GM12878 (cell line): ENCODE data around the gene OPRM1. TPM values are rescaled to one million over a fixed set of nuclear protein-coding genes. Genes with fewer than 3 reads are reported as not detected.

Experiments
- ATAC-seq: fragments of 200-7000 bp; cut with Tn5 transposase; 3 replicates; pipeline ENCODE4 v1.9.1; 2020; ENCODE audit warnings: mild to moderate bottlenecking, moderate library complexity
- BruUV-seq: library from RNA; stranded (reverse); fragments of 400-500 nt; replicated peaks from 2 replicates; lab custom pipeline; 2021; lab: Mats Ljungman, UMichigan
- CTCF ChIA-PET: fragments of 300-600 bp; sonication (Branson Sonifier 250); formaldehyde crosslinking; extraction: SDS; loops from one replicate; lab custom pipeline; 2021; ENCODE audit warnings: inconsistent platforms; lab: Yijun Ruan, JAX
- POLR2A ChIA-PET: fragments of 350-600 bp; formaldehyde crosslinking; extraction: SDS; loops from one replicate; lab custom pipeline; 2021; ENCODE audit warnings: inconsistent platforms; lab: Charles Lee
- RAD21 ChIA-PET: fragments of 300-600 bp; sonication (Branson Sonifier 250); formaldehyde crosslinking; loops from one replicate; lab custom pipeline; 2023; ENCODE audit warnings: antibody characterized with exemption; ENCODE audit not compliant: unreplicated experiment; lab: Charles Lee
- SMC1A ChIA-PET: fragments of 300-600 bp; sonication (Branson Sonifier 250); formaldehyde crosslinking; loops from one replicate; lab custom pipeline; 2023; ENCODE audit not compliant: unreplicated experiment, uncharacterized antibody; lab: Charles Lee
- DNase-seq: peaks from one replicate; pipeline ENCODE4 v3.0.0-alpha.2; 2011; ENCODE audit warnings: low read depth, low spot score
- FAIRE-seq: peaks from 3 replicates; lab custom pipeline; 2011; peaks lifted over from hg19 to GRCh38; lab: Jason Lieb, UNC
- H2AFZ ChIP-seq: 2 replicates; pipeline ENCODE4 v1.6.0; 2011; ENCODE audit warnings: low read depth, low read length, control low read depth; ENCODE audit not compliant: control insufficient read depth
- H3K27ac ChIP-seq: 2 replicates; pipeline ENCODE4 v1.5.1; 2011; ENCODE audit warnings: control low read depth; ENCODE audit not compliant: control insufficient read depth, insufficient read depth
- H3K27me3 ChIP-seq, 2 experiments: replicated peaks in 1 of 2; 2 replicates each; pipeline versions ENCODE4 v1.6.0 to v1.6.1; 2011; ENCODE audit warnings: low read length in 1 of 2; ENCODE audit not compliant: control insufficient read depth in 2 of 2, insufficient read depth in 2 of 2
- H3K36me3 ChIP-seq, 2 experiments: 2 replicates each; pipeline ENCODE4 v1.5.1; 2011; ENCODE audit warnings: low read length in 1 of 2; ENCODE audit not compliant: control insufficient read depth in 2 of 2, insufficient read depth in 2 of 2
- H3K4me1 ChIP-seq: 2 replicates; pipeline ENCODE4 v1.6.1; 2011; ENCODE audit warnings: mild to moderate bottlenecking, low read length, moderate library complexity, mixed read lengths; ENCODE audit not compliant: control insufficient read depth, insufficient read depth
- H3K4me2 ChIP-seq: 2 replicates; pipeline ENCODE4 v1.6.0; 2011; ENCODE audit warnings: control low read depth; ENCODE audit not compliant: control insufficient read depth, insufficient read depth
- H3K4me3 ChIP-seq: fragments of 200-600 bp; sonication (generic); 2 replicates; pipeline ENCODE4 v1.5.1; 2016
- H3K79me2 ChIP-seq: 2 replicates; pipeline ENCODE4 v1.6.0; 2011; ENCODE audit warnings: low read length; ENCODE audit not compliant: control insufficient read depth, insufficient read depth
- H3K9ac ChIP-seq: 2 replicates; pipeline ENCODE4 v1.8.0; 2011; ENCODE audit warnings: low read length, control low read depth, mixed read lengths; ENCODE audit not compliant: control insufficient read depth, insufficient read depth
- H3K9me3 ChIP-seq: replicated peaks from 3 replicates; pipeline ENCODE4 v1.5.1; 2011; ENCODE audit warnings: mild to moderate bottlenecking, low read length; ENCODE audit not compliant: control insufficient read depth, insufficient read depth
- H4K20me1 ChIP-seq: 2 replicates; pipeline ENCODE4 v1.6.0; 2011; ENCODE audit not compliant: control insufficient read depth, insufficient read depth
- ASH2L ChIP-seq: fragments of 300-600, 200-600 bp; sonication (generic); IDR thresholded peaks from 2 replicates; pipeline ENCODE4 v1.6.1; 2017; ENCODE audit warnings: low read depth, mild to moderate bottlenecking, borderline replicate concordance
- BMI1 ChIP-seq: fragments of 450-650 bp; IDR thresholded peaks from 2 replicates; pipeline ENCODE4 v1.6.1; 2016; ENCODE audit warnings: mild to moderate bottlenecking, moderate library complexity, borderline replicate concordance
- CREB1 ChIP-seq: IDR thresholded peaks from 2 replicates; pipeline ENCODE4 v1.6.1; 2012; ENCODE audit warnings: low read depth, mild to moderate bottlenecking, inconsistent platforms
- EP300 ChIP-seq, 2 experiments: fragments of 150-350 bp in 1 of 2; IDR thresholded peaks; 2 replicates each; pipeline ENCODE4 v1.6.1; 2011 to 2012; ENCODE audit warnings: low read depth in 2 of 2, low read length in 2 of 2, borderline replicate concordance in 1 of 2, improper control_type of control experiment in 1 of 2, inconsistent platforms in 1 of 2; ENCODE audit not compliant: control insufficient read depth in 1 of 2
- HDAC6 ChIP-seq: fragments of 200-600 bp; sonication (generic); IDR thresholded peaks from one replicate; pipeline ENCODE4 v1.8.0; 2017; ENCODE audit warnings: antibody characterized with exemption; ENCODE audit not compliant: unreplicated experiment
- LARP7 ChIP-seq: fragments of 450-650 bp; IDR thresholded peaks from 2 replicates; pipeline ENCODE4 v1.6.1; 2017; ENCODE audit warnings: mild to moderate bottlenecking
- MYC ChIP-seq: IDR thresholded peaks from 2 replicates; pipeline ENCODE4 v1.6.1; 2011; ENCODE audit warnings: mild to moderate bottlenecking, low read length, moderate library complexity, inconsistent platforms; ENCODE audit not compliant: insufficient read depth, insufficient replicate concordance, insufficient read length, severe bottlenecking
- NR2C2 ChIP-seq: IDR thresholded peaks from 2 replicates; pipeline ENCODE4 v1.6.1; 2011; ENCODE audit warnings: borderline replicate concordance, low read depth; ENCODE audit not compliant: control insufficient read depth, insufficient read length
- SRF ChIP-seq, 2 experiments: IDR thresholded peaks; 2 replicates each; pipeline ENCODE4 v1.6.1; 2011; ENCODE audit warnings: low read depth in 2 of 2, low read length in 2 of 2, mild to moderate bottlenecking in 1 of 2, moderate library complexity in 1 of 2
- ZNF622 ChIP-seq: fragments of 450-650 bp; IDR thresholded peaks from 2 replicates; pipeline ENCODE4 v1.6.1; 2017; ENCODE audit warnings: mild to moderate bottlenecking, inconsistent platforms
- WGBS: methylation state at CpG from one replicate; pipeline ENCODE4 v1.1.6; 2016; ENCODE audit warnings: low lambda C conversion rate; ENCODE audit not compliant: insufficient replicate concordance, insufficient coverage; ENCODE audit errors: missing lambda C conversion rate; 5-methylcytosine and 5-hydroxymethylcytosine counted together
- in situ Hi-C: fragments of 300-500 bp; cut with MboI; formaldehyde crosslinking; loops from 9 replicates; pipeline ENCODE4 v1.14.3; 2018; ENCODE audit warnings: mixed read lengths
- intact Hi-C: fragments of 100-400 bp; cut with micrococcal nuclease; formaldehyde crosslinking; loops from one replicate; pipeline ENCODE4 v1.14.2; 2022; ENCODE audit not compliant: unreplicated experiment
- polyA plus RNA-seq, 11 experiments: library from polyadenylated mRNA; depleted of rRNA in 4 of 11; unstranded in 6 of 11; stranded (reverse) in 5 of 11; fragments of >200 nt; fragmentation: Nextera tagmentation in 4 of 11; fragmentation: Illumina TruSeq in 1 of 11; extraction: Ambion mirVana in 4 of 11; extraction: Trizol in 1 of 11; gene quantifications; 1 replicate in 1 of 11; 2 replicates in 10 of 11; pipeline versions ENCODE4 v1.2.1 to v1.2.3, GENCODE V29; 2011 to 2016; ENCODE audit warnings: inconsistent platforms in 2 of 11, missing spikeins in 2 of 11, low read depth in 1 of 11
- total RNA-seq, 4 experiments: library from RNA; depleted of rRNA in 3 of 4; stranded (reverse); fragments of >200 nt in 3 of 4; fragmentation: Illumina TruSeq in 1 of 4; extraction: Trizol in 1 of 4; gene quantifications; 2 replicates each; pipeline versions ENCODE4 v1.2.1 to v1.2.3, GENCODE V29; 2013 to 2021
- TF ChIP-seq, protein P1 (sequence below): fragments of 450-650 bp; formaldehyde crosslinking; IDR thresholded peaks from 2 replicates; pipeline ENCODE4 v1.5.0; 2022; ENCODE audit warnings: mild to moderate bottlenecking, missing genetic modification characterization
- TF ChIP-seq, protein P2 (sequence below): IDR thresholded peaks from 2 replicates; pipeline ENCODE4 v1.6.1; 2012; ENCODE audit warnings: mild to moderate bottlenecking, low read depth, low read length

OPRM1 gene
- total and polyA plus RNA-seq, 10 of the 15 experiments (the other 5 are each of a cell fraction or from before 2014, with no cell fraction given): not detected

DNA sequence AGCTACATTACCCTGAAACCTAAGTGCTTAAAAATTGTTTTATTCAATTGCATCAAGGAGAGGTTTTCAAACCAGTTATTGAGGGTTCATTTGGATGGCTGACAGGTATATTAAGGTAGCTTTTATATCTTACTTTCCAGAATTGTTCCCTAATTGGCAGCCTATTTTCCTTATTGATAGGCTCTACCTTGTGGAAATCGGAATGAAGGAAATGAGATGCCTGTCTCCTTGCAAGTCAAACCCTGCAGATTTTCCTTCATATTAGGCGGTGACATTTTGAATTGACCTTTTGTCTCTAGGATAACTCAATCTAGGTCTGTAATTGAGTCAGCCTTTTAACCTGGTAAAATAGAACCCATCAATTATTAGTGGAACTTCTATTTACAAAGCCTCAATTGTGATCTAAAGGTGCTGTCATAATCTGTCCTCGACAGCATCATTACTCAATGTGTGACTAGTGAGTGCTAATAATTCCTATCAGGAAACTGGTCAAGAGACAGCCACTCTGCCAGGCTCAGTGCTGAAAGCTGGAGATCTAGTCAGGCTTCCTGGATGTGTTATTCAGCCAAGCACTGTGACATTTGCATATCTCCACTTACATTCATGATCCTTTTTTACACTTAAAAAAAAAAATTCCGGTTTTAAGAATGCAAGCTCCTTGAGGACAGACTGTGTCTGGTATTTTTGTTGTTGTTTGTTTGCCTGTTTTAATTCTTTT, 20.1 kb downstream of the OPRM1 start:
- Histone ChIP-seq H3K27ac (no peak overlapping the region), H4K20me1 (no peaks in the 10 kb centered on the region), H3K27me3 (no peaks in the 10 kb centered on the region), H3K4me2 (no peak overlapping the region), H2AFZ (no peak overlapping the region), H3K79me2 (no peaks in the 10 kb centered on the region), H3K36me3 (no peaks in the 10 kb centered on the region), H3K4me3 (no peak overlapping the region), H3K9me3 (no peaks in the 10 kb centered on the region), H3K4me1 (no peaks in the 10 kb centered on the region), H3K9ac (no peak overlapping the region)
- POLR2A ChIA-PET: no interaction called here
- WGBS: 23% methylated on average over 4 of the region's 4 CpGs
- intact Hi-C loops: no loop called here
- CTCF ChIA-PET: no interaction called here
- in situ Hi-C loops: no loop called here
- FAIRE-seq (no peak), ATAC-seq (no peak), DNase-seq (no peak)
- SMC1A ChIA-PET: no interaction called here
- BruUV-seq: no TSS peak
- RAD21 ChIA-PET: no interaction called here
- no peak for TF ChIP-seq SRF (IDR thresholded peaks at IDR 0.05; ENCODE audit: low read depth in 2 of 2, low read length in 2 of 2)
- no peak for TF ChIP-seq NR2C2
- TF ChIP-seq LARP7: no peak
- TF ChIP-seq, protein P1, sequence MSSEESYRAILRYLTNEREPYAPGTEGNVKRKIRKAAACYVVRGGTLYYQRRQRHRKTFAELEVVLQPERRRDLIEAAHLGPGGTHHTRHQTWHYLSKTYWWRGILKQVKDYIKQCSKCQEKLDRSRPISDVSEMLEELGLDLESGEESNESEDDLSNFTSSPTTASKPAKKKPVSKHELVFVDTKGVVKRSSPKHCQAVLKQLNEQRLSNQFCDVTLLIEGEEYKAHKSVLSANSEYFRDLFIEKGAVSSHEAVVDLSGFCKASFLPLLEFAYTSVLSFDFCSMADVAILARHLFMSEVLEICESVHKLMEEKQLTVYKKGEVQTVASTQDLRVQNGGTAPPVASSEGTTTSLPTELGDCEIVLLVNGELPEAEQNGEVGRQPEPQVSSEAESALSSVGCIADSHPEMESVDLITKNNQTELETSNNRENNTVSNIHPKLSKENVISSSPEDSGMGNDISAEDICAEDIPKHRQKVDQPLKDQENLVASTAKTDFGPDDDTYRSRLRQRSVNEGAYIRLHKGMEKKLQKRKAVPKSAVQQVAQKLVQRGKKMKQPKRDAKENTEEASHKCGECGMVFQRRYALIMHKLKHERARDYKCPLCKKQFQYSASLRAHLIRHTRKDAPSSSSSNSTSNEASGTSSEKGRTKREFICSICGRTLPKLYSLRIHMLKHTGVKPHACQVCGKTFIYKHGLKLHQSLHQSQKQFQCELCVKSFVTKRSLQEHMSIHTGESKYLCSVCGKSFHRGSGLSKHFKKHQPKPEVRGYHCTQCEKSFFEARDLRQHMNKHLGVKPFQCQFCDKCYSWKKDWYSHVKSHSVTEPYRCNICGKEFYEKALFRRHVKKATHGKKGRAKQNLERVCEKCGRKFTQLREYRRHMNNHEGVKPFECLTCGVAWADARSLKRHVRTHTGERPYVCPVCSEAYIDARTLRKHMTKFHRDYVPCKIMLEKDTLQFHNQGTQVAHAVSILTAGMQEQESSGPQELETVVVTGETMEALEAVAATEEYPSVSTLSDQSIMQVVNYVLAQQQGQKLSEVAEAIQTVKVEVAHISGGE: no peak
- TF ChIP-seq, protein P2, sequence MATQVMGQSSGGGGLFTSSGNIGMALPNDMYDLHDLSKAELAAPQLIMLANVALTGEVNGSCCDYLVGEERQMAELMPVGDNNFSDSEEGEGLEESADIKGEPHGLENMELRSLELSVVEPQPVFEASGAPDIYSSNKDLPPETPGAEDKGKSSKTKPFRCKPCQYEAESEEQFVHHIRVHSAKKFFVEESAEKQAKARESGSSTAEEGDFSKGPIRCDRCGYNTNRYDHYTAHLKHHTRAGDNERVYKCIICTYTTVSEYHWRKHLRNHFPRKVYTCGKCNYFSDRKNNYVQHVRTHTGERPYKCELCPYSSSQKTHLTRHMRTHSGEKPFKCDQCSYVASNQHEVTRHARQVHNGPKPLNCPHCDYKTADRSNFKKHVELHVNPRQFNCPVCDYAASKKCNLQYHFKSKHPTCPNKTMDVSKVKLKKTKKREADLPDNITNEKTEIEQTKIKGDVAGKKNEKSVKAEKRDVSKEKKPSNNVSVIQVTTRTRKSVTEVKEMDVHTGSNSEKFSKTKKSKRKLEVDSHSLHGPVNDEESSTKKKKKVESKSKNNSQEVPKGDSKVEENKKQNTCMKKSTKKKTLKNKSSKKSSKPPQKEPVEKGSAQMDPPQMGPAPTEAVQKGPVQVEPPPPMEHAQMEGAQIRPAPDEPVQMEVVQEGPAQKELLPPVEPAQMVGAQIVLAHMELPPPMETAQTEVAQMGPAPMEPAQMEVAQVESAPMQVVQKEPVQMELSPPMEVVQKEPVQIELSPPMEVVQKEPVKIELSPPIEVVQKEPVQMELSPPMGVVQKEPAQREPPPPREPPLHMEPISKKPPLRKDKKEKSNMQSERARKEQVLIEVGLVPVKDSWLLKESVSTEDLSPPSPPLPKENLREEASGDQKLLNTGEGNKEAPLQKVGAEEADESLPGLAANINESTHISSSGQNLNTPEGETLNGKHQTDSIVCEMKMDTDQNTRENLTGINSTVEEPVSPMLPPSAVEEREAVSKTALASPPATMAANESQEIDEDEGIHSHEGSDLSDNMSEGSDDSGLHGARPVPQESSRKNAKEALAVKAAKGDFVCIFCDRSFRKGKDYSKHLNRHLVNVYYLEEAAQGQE: no peak
- TF ChIP-seq ASH2L: no peak
- no peak for TF ChIP-seq MYC
- TF ChIP-seq ZNF622: no peak
- TF ChIP-seq BMI1: no peak
- TF ChIP-seq EP300 (IDR thresholded peaks at IDR 0.05; ENCODE audit: borderline replicate concordance in 1 of 2, control insufficient read depth in 1 of 2, low read depth in 2 of 2, low read length in 2 of 2): no peak
- TF ChIP-seq CREB1: no peak
- no peak for TF ChIP-seq HDAC6
